Chondrocyte (in vitro differentiated cells): ENCODE results near the gene SRP68. TPM values are rescaled to one million over a fixed set of nuclear protein-coding genes. Genes with fewer than 3 reads are reported as not detected.

ENCODE experiments used
- DNase-seq: peaks from one replicate; pipeline ENCODE4 v3.0.0; 2021; ENCODE audit warnings: mixed read lengths, low spot score
- H3K27ac Mint-ChIP-seq: one replicate; pipeline ENCODE4 v1.8.0; 2021; ENCODE audit warnings: mild to moderate bottlenecking, moderate library complexity, mixed read lengths; ENCODE audit not compliant: unreplicated experiment
- H3K27me3 Mint-ChIP-seq: 2 replicates; pipeline ENCODE4 v1.8.0; 2021; ENCODE audit warnings: low read depth, mixed read lengths
- H3K36me3 Mint-ChIP-seq: 2 replicates; pipeline ENCODE4 v1.8.0; 2021; ENCODE audit warnings: low read depth, mixed read lengths
- H3K4me1 Mint-ChIP-seq: 2 replicates; pipeline ENCODE4 v1.8.0; 2021; ENCODE audit warnings: low read depth, mild to moderate bottlenecking, mixed read lengths
- H3K4me3 Mint-ChIP-seq: one replicate; pipeline ENCODE4 v1.8.0; 2021; ENCODE audit warnings: mild to moderate bottlenecking, moderate library complexity, mixed read lengths; ENCODE audit not compliant: unreplicated experiment
- H3K9me3 Mint-ChIP-seq: 2 replicates; pipeline ENCODE4 v1.8.0; 2021; ENCODE audit warnings: low read depth, mixed read lengths
- CTCF ChIP-seq: fragments of 200-600 bp; sonication (generic); IDR thresholded peaks from 2 replicates; pipeline ENCODE4 v1.5.0; 2021; ENCODE audit warnings: antibody characterized with exemption, mild to moderate bottlenecking, moderate library complexity
- total RNA-seq: library from RNA; stranded (reverse); gene quantifications from 3 replicates; pipeline ENCODE4 v1.2.1, GENCODE V29; 2021

The SRP68 gene
- total RNA-seq, 1 donor from 2014 or later: 63.0 TPM

- DNase-seq: no peak
- H3K4me1 Mint-ChIP-seq: peaks cover 17% of the 10 kb centered on the region
- peaks cover 8% of the 10 kb centered on the region for H3K36me3 Mint-ChIP-seq
- H3K27me3 Mint-ChIP-seq: no peaks in the 10 kb centered on the region
- H3K9me3 Mint-ChIP-seq: no peaks in the 10 kb centered on the region
- no peak within 1 kb of the TSS for H3K4me3 Mint-ChIP-seq
- TF ChIP-seq CTCF: peak; percentile 57
- H3K27ac Mint-ChIP-seq: no peak within 1 kb of the TSS
Observed at GRCh38 chr17:76000755-76001521, 71.4 kb downstream of the SRP68 start, which contains the start of gene CDK3. TSS of gene CDK3 (plus strand) at chr17:76000855. CDS start at chr17:76001426, 571 bp downstream.

GRCh38 chr17:76000016-76000754 is 72.1 kb downstream of the SRP68 start:
- DNase-seq: no peak
- H3K27me3 Mint-ChIP-seq: no peaks in the 10 kb centered on the region
- H3K4me3 Mint-ChIP-seq: no peak overlapping the region
- TF ChIP-seq CTCF: peak; percentile 78
- H3K27ac Mint-ChIP-seq: no peak overlapping the region
- no peaks in the 10 kb centered on the region for H3K9me3 Mint-ChIP-seq
- H3K4me1 Mint-ChIP-seq: peaks cover 11% of the 10 kb centered on the region
- peaks cover 8% of the 10 kb centered on the region for H3K36me3 Mint-ChIP-seq

- Mint-ChIP-seq H3K4me3 (no peak overlapping the region), H3K9me3 (no peaks in the 10 kb centered on the region), H3K36me3 (peaks cover 11% of the 10 kb centered on the region), H3K27ac (no peak overlapping the region), H3K27me3 (no peaks in the 10 kb centered on the region), H3K4me1 (peaks cover 10% of the 10 kb centered on the region)
- peak; percentile 48 for DNase-seq
- TF ChIP-seq CTCF: no peak
Observed at GRCh38 chr17:75998327-75998795, 74.0 kb downstream of the SRP68 start.

- Mint-ChIP-seq H3K36me3 (peaks cover 12% of the 10 kb centered on the region), H3K27me3 (no peaks in the 10 kb centered on the region)
Observed at GRCh38 chr17:75996665-75997590, 75.4 kb downstream of the SRP68 start.

More at GRCh38 chr17:75996665-75997590, 75.4 kb downstream of the SRP68 start:
- Mint-ChIP-seq H3K4me3 (no peak overlapping the region), H3K27ac (peak overlapping the region; percentile 60), H3K4me1 (peaks cover 10% of the 10 kb centered on the region), H3K9me3 (no peaks in the 10 kb centered on the region)
- TF ChIP-seq CTCF: no peak
- DNase-seq: peak; percentile 63
